Measurements from ENCODE around the gene CLCA2.

Gene CLCA2

DNA sequence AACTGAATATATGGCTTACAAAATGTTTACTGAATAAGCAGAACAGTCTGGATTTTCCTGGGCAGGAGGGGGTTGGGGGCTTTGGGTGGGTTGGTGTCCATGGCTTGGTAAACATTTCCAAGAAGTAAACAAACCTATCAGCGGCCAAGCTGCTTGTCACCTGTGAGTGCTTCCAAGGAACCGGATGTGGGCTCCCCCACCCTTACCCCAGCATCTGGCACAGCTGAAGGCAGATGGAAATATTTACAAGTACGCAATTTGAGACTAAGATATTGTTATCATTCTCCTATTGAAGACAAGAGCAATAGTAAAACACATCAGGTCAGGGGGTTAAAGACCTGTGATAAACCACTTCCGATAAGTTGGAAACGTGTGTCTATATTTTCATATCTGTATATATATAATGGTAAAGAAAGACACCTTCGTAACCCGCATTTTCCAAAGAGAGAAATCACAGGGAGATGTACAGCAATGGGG, 44.6 kb downstream of the CLCA2 start, which contains the start of gene CLCA1:
TSS of gene CLCA1 (plus strand) at position 427 of the 477 bp plus-strand sequence. CDS start at position 472, 45 bp downstream.
- no peak for DNase-seq (ENCODE audit: low read depth)
- TF ChIP-seq, protein P1, sequence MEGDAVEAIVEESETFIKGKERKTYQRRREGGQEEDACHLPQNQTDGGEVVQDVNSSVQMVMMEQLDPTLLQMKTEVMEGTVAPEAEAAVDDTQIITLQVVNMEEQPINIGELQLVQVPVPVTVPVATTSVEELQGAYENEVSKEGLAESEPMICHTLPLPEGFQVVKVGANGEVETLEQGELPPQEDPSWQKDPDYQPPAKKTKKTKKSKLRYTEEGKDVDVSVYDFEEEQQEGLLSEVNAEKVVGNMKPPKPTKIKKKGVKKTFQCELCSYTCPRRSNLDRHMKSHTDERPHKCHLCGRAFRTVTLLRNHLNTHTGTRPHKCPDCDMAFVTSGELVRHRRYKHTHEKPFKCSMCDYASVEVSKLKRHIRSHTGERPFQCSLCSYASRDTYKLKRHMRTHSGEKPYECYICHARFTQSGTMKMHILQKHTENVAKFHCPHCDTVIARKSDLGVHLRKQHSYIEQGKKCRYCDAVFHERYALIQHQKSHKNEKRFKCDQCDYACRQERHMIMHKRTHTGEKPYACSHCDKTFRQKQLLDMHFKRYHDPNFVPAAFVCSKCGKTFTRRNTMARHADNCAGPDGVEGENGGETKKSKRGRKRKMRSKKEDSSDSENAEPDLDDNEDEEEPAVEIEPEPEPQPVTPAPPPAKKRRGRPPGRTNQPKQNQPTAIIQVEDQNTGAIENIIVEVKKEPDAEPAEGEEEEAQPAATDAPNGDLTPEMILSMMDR (conservative IDR thresholded peaks at IDR 0.05; ENCODE audit: control insufficient read depth, insufficient read depth, low read depth, low read length) = no peak
- H3K4me3 ChIP-seq (ENCODE audit: control insufficient read depth, low read depth, low read length) = no peak within 1 kb of the TSS

- no peak for DNase-seq (ENCODE audit: low read depth)
- no peak overlapping the region for H3K4me3 ChIP-seq (ENCODE audit: control insufficient read depth, low read depth, low read length)
- TF ChIP-seq, protein P1 (conservative IDR thresholded peaks at IDR 0.05; ENCODE audit: control insufficient read depth, insufficient read depth, low read depth, low read length) = no peak
These were observed 46.9 kb downstream of the CLCA2 start for GRCh38 chr1:86470859-86471258.

GRCh38 chr1:86471291-86471690, 47.3 kb downstream of the CLCA2 start:
- DNase-seq (ENCODE audit: low read depth) = peak; percentile 32
- no peak overlapping the region for H3K4me3 ChIP-seq (ENCODE audit: control insufficient read depth, low read depth, low read length)
- TF ChIP-seq, protein P1 (conservative IDR thresholded peaks at IDR 0.05; ENCODE audit: control insufficient read depth, insufficient read depth, low read depth, low read length) = no peak

GRCh38 chr1:86472152-86472551, 48.2 kb downstream of the CLCA2 start:
- TF ChIP-seq, protein P1 (conservative IDR thresholded peaks at IDR 0.05; ENCODE audit: control insufficient read depth, insufficient read depth, low read depth, low read length) = no peak
- H3K4me3 ChIP-seq (ENCODE audit: control insufficient read depth, low read depth, low read length) = no peak overlapping the region
- peak; percentile 7 for DNase-seq (ENCODE audit: low read depth)

DNA sequence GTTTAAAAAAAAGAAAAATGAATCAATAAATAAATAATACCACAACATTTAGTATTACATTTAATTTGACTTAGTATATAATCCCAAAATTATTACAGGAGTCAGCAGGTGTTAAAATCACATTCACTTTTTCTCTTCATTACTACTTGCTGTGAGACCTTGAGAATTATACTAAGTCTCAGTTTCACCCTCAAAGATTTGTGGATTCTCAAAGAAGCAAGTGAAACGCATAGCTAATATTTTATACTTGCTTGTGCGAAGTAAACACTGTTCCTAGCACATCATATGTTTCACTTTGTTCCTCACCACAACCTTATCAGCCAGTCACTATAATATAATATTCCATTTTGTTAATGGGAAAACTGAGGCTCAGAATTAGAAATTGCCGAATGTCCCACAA, 48.8 kb downstream of the CLCA2 start:
- TF ChIP-seq, protein P1 (conservative IDR thresholded peaks at IDR 0.05; ENCODE audit: control insufficient read depth, insufficient read depth, low read depth, low read length) = no peak
- no peak overlapping the region for H3K4me3 ChIP-seq (ENCODE audit: control insufficient read depth, low read depth, low read length)
- no peak for DNase-seq (ENCODE audit: low read depth)

DNA sequence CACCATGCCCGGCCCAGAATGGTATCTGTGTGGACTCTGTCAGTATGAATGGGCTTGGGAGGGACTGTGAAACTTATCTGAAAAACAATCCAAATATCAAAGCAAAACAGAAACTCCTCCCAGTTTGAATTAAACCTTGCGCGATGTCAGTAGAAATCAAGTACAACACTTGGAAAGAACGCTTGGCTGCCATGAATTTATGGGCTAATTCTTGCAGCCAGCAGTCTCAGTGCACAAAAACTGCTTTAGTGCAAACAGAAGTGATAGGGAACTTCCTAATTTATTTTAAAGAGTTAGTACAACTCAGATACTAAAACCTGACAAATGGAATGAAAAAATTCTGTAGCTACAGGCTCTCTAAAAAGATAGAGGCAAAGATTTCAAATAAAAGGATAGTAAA, 53.3 kb downstream of the CLCA2 start:
- TF ChIP-seq, protein P1 (conservative IDR thresholded peaks at IDR 0.05; ENCODE audit: control insufficient read depth, insufficient read depth, low read depth, low read length) = no peak
- H3K4me3 ChIP-seq (ENCODE audit: control insufficient read depth, low read depth, low read length) = no peak overlapping the region
- DNase-seq (ENCODE audit: low read depth) = no peak

DNA sequence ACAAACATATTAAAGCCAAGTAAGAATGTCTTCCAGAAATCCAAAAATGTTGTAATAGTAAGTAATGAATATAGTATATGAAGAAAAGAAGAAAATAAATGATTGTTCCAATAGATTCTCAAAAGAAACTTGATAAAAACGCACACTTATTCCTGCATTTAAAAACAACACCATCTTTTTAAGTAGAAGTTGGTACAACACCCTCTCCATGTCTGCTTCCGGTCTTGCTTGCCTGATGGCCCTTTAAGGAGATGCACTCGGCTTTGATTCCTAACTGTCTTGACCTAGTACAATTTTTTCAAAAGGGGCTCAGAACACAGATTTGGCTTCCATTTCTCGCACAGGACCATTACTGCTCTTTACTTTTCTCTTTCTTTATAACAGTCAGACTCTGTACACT, 53.7 kb downstream of the CLCA2 start:
- no peak overlapping the region for H3K4me3 ChIP-seq (ENCODE audit: control insufficient read depth, low read depth, low read length)
- TF ChIP-seq, protein P1 (conservative IDR thresholded peaks at IDR 0.05; ENCODE audit: control insufficient read depth, insufficient read depth, low read depth, low read length) = no peak
- no peak for DNase-seq (ENCODE audit: low read depth)
